Fibroblast of skin of left quadriceps (primary cell): Measurements from ENCODE around the gene PSD2.

Experiments
- DNase-seq, 2 experiments: peaks; one replicate each; pipeline ENCODE4 v3.0.0-alpha.2; 2013; ENCODE audit warnings: low read depth in 2 of 2

Gene PSD2

DNA sequence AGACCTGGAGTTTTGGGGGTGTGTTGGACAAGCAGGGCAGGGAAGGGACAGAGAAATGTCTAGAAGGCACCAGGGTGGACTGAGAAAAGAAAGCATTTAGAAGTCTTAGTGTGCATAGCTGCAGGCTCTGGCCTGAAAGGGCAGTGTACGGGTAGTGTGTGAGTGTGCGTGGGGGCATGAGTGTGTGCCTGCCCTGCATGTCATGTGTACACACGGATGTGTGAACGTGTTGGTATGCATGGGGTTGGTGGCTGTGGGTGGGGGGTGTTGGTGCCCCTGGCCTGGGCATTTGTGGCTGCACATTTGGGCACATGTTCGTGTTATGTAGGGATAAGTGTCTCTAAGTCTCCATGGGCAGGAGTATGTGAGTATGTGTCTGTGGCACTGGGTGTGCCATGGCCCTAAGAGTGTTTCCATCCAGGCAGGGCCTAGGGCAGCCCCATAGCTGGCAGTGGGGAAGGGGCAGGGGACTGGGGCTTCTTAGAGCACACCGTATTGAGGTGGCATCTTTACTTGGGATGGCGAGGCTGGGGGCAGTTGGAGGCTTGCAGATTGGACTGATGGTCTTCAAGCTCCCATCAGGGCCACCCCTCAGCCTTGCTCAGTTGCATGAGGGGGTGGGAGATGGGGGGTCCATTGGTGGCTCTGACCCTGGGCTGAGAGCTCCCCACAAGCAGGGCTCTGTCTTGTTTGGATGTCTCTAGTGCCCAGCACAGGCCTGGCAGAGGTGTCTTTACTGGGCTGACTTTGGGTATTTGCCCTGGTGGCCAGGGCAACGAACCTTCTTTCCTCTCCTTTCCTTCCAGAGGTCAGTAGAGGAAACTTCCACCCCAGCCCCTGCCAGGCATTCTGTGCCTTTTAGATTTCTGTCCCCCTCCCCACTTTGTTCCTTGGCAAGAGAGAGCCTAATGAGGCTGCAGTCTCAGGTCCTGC is 15.0 kb downstream of the PSD2 start:
- no peak for DNase-seq

DNA sequence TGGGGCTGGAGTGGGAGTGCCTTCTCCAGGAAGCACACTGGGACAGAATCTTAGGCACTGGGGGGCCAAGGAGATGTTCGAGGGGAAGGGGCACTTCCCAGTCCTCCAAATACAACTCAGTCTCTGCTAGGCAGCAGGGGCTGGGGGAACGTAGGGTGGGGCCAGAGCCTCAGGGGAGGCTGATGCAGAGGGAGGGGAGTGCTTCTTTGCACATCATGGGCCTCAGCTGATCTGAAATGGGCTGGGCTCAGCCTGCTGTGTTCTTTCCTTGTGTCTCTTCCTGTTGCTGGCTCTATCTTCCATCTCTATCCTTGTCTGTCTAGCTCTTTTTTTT is 15.6 kb downstream of the PSD2 start:
- no peak for DNase-seq

DNA sequence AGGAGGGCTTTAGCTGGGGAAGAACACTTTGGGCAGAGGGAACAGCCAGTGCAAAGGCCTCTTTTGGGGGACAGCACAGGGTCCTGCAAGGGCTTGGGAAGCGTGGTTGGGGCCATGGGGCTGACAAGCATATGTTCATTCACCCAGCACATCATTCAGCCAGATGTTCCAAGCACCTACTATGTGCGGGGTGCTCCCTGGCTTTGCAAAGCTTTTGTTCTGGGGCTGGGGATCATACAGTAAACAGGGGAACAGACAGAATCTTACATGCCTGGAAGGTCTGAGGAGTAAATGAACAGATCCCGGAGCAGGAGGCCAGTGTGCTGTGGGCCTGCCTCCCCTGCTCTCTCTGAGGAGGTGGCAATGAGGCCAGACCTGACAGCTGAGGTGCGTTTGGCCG is 16.7 kb downstream of the PSD2 start:
- DNase-seq = no peak

DNA sequence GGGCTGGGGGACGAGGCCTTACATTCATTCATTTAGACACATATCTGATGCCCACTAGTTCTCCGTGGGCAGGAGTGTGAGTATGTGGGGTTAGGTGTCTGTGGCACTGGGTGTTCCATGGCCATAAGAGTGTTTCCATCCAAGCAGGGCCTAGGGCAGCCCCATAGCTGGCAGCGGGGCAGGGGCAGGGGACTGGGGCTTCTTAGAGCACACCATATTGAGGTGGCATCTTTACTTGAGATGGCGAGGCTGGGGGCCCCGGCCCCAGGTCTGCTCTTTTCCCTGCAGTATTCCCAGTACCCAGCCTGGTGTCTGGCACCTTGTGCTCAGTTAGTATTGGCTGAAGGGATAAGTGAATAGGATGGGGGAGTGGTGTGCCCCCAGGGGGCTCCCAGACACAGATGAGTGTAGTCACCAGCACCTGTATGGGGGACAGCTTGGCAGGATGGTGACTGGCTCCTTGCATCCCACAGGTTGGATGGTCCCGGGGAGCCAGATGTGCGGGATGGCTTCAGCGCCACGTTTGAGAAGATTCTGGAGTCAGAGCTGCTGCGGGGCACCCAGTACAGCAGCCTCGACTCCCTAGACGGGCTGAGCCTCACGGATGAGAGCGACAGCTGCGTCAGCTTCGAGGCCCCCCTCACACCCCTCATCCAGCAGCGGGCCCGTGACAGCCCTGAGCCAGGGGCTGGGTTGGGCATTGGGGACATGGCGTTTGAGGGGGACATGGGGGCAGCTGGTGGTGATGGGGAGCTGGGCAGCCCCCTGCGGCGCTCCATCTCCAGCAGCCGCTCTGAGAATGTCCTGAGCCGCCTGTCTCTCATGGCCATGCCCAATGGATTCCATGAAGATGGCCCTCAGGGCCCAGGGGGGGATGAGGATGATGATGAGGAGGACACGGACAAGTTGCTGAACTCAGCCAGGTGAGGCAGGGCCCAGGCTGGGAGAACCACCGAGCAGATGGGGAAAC is 17.5 kb downstream of the PSD2 start:
- no peak for DNase-seq

DNA sequence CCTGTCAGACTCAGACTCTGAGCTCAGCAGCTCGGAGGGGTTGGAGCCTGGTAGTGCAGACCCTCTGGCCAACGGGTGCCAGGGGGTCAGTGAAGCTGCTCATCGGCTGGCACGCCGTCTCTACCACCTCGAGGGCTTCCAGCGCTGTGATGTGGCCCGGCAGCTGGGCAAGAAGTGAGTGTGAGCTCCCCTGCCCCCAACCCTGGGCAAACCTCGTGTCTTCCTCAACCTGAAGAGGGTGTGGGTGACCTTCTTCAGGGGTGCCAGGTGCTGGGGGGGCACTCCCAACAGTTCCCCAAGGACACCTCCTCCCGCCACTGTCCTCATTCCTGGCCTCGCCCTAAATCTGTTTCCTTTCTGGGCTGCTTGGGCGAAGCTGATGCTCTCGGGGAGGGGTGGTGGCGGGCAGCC is 18.6 kb downstream of the PSD2 start:
- no peak for DNase-seq

DNA sequence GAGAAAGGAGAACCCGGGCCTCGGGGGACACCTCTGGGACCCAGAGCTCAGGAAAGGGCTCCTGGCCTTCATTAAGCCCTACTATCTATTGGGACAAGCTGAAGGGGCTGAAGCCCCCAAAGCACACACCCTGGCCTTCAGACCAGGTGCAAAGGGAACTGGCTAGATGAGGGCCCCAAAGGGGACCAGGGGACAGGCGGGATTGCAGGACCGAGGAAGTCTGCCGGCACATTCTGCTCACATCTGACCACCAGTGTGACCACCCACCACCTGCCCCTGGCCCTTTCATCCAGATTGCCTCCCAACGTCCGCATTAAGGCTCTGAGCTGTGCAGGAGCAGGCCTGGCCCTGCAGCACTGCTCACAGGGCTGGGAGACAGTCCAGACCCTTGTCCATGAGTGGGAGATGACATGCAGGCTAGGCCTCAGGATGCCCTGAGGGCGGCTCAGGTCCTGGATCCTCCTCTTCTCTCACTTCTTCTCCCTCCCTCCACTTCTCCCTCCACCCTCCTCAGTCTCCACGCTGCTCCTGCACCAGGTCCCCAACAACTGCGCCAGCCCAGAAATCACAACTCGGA is 19.2 kb downstream of the PSD2 start:
- no peak for DNase-seq

DNA sequence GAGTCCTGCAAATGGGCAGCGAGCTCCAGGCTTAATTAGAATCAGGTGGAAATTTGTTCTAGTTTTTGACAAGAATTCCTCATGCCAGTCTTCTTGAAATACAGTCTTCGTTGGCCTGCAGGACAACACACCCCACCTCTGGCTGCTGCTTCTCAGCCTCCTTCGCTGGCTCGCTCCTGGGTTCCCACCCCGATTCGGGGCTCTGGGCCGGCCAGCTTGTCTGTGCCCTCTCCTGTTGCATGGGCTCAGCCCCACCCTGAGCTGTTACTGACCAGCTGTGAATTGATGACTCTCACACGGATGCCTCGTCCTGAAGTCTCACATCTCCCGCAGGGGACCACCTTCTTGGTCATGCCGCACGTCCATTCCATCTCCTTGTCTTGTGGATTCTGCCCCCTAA is 21.0 kb downstream of the PSD2 start:
- DNase-seq = no peak

DNA sequence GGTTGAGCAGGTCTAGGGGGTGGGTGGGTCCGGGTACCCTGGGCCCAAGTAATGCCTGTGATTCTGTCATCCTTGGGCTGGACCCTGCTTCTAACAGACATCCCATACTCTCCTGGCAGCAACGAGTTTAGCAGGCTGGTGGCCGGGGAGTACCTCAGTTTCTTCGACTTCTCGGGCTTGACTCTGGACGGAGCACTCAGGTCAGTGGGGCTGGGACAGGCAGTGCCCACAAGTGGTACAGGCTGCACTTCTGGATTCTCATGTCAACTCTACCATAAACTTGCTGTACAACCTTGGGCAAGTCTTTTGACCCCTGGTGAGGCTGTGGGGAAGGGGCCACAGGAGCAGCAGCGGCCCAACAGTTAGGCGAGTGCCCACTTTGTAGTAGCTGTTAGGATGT is 21.8 kb downstream of the PSD2 start:
- DNase-seq = no peak

DNA sequence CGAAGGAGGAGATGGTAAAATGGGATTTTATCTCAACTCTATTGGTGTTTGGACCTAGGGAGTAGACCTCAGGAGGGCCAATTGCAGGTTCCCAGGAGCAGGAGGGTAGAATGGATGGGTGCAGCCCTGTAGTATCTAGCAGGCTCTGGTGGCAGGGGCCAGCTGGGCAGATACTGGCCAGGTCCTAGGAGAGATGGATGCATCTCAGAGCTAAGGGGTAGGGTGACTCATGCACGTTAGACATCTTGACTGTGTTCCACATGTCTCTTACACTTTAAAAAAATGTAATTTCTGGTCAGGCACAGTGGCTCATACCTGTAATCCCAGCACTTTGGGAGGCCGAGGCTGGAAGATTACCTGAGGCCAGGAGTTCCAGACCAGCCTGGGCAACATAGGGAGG is 22.4 kb downstream of the PSD2 start:
- no peak for DNase-seq

DNA sequence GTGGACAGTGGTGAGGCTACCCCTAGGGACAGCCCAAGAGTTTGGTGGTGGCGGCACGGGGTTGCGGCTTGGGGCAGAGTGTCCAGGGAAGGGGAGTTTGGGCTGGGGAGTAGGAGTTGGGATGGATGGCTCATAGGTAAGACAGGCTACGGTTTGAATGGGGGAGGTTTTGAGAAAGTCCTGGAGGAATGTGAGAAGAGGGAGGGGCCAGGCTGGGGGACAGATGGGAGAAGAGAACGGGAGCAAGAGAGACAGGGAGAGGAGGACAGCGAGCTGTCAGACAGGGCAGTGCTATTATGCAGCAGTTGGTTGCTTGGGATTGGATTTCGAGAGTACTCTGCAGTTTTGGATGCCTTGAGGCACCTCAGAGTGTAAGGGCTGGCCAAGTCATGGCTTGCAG is 24.5 kb downstream of the PSD2 start:
- no peak for DNase-seq

DNA sequence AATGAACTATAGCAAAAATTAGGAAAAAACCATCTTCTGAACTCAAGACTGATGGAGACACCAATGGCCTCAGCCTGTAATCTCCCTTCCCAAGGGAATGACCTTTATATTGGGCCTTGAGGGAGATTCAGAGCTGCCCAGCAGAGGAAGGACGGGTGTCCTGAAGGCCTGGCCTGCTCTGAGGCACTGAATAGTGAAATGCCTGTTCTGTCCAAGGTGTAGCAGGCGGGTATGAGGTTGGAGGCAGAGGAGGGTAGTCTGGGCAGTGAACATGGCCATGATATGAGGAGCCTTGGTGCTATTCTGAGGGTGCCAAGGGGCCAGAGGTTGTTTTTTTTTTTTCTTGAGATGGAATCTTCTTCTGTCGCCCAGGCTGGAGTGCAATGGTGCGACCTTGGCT is 25.0 kb downstream of the PSD2 start:
- no peak for DNase-seq

DNA sequence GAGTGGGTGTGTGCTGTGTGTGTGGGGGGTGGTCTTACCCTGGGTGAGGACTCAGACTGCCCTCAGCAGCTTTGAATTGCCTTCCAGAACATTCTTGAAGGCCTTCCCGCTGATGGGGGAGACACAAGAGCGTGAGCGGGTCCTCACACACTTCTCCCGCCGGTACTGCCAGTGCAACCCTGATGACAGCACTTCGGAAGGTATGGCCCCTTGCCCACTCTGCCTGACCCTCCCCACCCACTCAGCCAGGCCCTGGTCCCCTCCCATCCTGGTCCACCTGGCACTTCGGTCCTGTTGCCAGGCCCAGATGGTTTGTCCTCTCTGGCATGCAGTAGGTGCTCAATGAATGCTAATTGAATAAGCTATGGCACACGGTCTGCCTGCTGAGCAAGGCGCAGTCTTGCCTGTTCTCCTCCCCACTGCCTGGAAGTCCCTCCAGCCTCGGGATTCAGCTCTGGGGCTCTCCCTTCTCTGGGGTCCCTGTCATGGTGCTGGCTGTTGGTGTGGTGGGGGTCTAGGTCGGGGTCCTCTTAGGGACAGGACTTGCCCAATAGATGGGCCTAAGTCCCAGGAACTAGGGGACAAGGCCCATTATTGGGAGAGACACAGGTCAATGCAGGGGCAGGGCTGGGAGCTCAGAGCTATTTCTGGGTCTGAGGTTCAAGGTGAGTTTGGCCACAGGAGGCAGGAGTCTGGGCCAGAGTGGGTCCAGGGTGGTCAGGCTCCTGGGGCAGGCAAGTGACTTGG is 26.4 kb downstream of the PSD2 start:
- no peak for DNase-seq

DNA sequence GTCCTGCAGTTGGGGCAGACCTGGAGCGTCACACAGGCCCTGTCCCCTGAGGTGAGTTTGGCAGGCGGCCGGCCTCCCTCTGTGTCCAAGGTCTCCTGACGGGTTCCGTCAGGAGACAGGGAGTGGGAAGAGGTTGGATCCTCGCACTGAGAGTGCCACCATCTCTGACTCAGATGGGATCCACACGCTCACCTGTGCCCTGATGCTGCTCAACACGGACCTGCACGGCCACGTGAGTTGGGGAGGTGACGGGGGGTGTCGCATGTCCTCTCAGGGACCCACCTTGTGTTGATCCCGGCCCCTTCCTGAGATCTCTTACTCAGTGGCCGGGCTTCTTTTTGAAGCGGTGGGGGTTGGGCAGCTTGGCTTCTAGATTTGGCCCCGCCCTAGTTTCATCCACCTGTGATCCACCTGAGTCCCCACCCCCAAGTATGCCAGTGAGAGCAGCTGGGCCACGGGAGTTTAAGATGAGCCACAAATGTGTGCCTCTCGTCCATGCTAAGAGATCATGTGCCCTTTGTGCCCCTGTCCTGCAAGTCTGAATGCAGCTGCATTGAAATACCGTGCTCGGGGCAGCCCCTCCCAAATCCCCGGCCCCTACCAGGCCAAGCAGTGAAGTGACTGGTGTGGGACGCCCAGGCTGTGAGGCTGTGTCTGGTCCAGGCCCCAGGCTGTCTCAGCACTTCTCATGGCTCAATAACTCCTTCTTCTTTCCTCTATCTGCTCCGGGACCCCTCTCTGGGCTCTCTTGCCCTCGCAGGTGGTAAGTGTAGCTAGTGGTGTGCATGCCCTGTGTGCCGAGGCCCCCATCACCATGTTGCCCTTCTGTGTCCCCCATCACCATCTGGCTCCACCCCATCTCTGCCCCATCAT is 27.2 kb downstream of the PSD2 start:
- DNase-seq = no peak

DNA sequence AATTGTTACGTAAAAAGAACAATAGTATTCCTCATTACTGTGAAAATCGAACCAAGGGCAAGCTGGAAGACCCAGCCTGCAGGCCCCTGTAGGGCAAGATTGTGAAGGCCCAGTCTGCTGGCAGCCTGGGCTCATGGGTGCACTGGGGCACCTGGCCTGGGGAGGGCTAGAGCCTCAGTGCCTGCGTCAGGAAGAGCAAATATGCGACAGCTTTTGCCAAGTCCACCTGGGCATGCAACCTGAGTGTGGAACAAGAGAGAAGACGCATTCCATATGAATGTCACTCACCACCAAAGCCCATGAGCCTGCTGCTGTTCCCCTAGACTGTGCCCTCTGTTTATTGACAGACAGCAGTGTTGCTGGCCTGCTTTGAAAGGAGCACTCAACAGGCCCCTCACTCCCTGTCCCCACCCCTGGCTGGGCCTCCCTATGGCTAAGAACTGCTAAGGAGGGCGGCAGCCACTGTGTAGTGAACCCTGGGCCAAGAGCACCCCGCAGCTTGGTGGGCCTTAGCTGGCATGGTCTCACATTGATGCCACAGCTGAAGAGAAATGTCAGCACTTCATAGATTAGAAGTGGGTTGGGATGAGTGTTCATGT is 28.2 kb downstream of the PSD2 start:
- no peak for DNase-seq

DNA sequence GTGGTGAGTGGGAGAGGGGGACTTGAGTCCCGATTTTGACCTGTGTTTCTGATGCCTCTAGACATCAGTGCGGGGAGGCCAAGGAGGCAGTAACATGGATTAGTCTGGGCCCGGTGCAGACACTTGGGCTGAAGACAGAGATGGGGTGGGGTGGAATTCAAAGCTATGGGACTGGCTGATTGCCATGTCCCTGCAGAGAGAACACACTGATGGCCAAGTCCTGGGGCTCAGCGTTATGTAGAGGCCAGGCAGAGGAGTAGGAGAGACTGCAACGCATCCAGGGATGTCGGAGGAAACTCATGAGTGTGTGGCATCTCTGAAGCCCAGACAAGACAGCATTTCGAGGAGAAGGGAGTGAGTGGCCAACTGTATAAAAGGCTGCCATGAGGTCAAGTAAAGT is 30.1 kb downstream of the PSD2 start:
- DNase-seq = no peak

DNA sequence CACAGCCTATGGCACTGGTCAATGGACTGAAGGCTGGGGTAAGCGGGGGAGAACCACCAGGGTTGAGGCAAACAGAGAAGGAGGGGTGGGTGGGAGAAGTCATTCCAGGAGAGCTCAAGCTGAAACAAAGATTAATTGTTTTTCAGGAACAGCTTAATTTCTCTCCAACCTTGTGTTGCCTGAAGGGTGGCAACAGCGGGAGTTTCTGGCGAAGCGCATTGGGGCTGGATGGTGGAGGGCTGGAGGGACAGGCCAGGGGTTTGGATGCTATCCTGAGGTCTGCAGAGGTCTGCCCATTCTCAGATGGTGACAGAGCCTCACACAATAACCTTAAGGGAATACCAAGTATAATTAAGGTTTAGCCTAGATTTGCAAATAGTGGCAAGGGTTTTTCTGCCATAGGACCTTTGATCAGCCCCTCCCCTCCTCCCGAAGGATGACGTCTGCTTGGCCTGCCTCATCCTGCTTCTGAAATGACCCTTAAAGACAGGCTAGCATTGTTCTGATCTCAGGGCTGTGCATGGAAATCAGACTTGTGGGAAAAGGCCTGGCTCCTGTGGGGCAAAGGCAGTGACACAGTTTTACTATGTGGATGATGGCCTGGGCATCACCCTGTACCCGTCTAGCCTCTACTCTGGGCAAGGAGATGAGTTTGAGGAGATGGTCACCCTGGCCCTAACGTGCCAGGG is 32.7 kb downstream of the PSD2 start:
- no peak for DNase-seq

DNA sequence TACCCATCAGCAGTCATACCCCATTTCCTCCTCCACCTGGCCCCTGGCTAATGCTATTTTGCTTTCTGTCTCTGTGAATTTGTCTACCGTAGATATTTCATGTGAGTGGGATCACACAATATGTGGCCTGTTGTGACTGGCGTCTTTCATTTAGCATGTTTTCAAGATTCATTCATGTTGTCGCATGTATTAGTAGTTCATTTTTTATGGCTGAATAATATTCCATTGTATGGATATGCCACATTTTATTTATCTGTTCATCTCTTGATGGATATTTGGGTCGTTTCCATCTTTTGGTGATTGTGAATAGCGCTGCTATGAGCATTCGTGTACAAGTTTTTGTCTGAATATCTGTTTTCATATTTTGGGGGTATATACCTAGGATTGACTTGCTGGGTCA is 33.9 kb downstream of the PSD2 start:
- DNase-seq = no peak

DNA sequence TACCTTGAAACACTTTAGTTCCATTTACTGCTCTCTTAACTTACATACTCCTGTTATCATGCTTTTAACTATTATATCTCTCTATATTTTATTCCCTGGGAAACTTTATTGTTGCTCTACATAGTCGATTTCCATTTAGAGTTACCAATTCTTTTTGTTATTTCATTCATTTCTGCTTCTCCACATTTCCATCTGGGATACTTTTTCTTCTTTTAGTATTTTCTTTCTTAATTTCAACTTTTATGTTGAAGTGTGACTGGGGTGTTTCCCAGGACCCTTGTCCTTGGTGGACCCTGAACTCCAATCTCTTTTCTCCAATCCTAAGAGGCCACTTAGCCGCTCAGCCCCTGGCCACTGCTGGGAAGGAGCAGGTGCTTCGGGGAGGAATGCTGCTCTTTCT is 36.0 kb downstream of the PSD2 start:
- DNase-seq = no peak

DNA sequence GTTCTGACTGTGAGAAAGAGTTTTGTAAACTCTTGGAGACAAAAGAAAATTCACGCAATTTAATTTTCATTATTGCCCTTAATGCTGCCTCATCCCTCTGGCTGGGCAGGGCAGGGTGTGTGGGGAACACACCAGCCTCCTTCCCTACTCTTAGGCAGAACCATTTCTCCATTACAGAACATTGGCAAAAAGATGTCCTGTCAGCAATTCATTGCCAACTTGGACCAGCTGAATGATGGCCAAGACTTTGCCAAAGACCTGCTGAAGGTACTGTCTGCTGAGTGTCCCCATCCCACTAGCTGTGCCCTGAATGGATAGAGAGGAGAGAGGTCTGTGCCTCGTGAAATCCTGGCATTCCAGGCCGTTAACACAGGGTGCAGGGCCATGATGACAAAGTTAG is 37.9 kb downstream of the PSD2 start:
- no peak for DNase-seq

DNA sequence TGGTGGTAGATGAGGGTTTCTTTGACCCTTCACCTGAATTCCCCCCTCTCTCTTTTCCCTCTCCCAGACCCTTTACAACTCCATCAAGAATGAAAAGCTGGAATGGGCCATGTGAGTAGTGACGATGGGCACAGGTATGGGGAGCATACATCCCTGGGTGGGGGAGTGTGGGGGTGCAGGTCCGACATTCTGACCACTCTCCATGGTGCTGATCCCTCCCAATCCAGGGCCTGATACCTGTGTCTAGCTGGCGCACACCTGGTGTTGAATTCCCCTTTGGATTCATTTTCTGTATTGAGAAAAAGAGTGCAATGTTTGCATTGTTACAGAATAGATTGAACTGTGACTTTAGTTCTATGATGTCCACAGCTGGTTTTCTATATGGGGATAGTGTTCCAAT is 40.0 kb downstream of the PSD2 start:
- no peak for DNase-seq
